OCI-LY1 (cell line): ENCODE results near the gene N4BP2L1.

Source experiments
- H2AFZ ChIP-seq: fragments of 200-600 bp; sonication (generic), shearing (Covaris generic); 2 replicates; pipeline ENCODE4 v1.6.0; 2014; ENCODE audit warnings: antibody characterized with exemption, mild to moderate bottlenecking, low read length
- H3F3A ChIP-seq: fragments of 200-600 bp; sonication (generic), shearing (Covaris generic); 2 replicates; pipeline ENCODE4 v1.6.0; 2014; ENCODE audit warnings: mild to moderate bottlenecking, antibody characterized with exemption, low read length, moderate library complexity; ENCODE audit not compliant: insufficient read depth
- H3K27ac ChIP-seq: fragments of 200-600 bp; sonication (generic); 2 replicates; pipeline ENCODE4 v1.5.1; 2014; ENCODE audit warnings: low read length, mixed run types, mild to moderate bottlenecking, low read depth; ENCODE audit not compliant: poor library complexity, severe bottlenecking
- H3K27me3 ChIP-seq: fragments of 200-600 bp; sonication (generic); 2 replicates; pipeline ENCODE4 v1.6.0; 2014; ENCODE audit warnings: antibody characterized with exemption, mild to moderate bottlenecking, low read length, moderate library complexity; ENCODE audit not compliant: insufficient read depth
- H3K36me3 ChIP-seq: fragments of 200-600 bp; sonication (generic); 2 replicates; pipeline ENCODE4 v1.6.1; 2014; ENCODE audit warnings: mild to moderate bottlenecking, antibody characterized with exemption, low read length, moderate library complexity, mixed read lengths; ENCODE audit not compliant: insufficient read depth
- H3K4me1 ChIP-seq: fragments of 200-600 bp; sonication (generic); 2 replicates; pipeline ENCODE4 v1.5.1; 2014; ENCODE audit warnings: mild to moderate bottlenecking, low read length, moderate library complexity; ENCODE audit not compliant: insufficient read depth, severe bottlenecking
- H3K4me2 ChIP-seq: fragments of 200-600 bp; sonication (generic), shearing (Covaris generic); 2 replicates; pipeline ENCODE4 v1.6.1; 2014; ENCODE audit warnings: low read length
- H3K4me3 ChIP-seq: fragments of 200-600 bp; sonication (generic); 2 replicates; pipeline ENCODE4 v1.5.1; 2014; ENCODE audit warnings: low read length, low read depth, mild to moderate bottlenecking, mixed read lengths; ENCODE audit not compliant: poor library complexity, severe bottlenecking
- H3K79me2 ChIP-seq: fragments of 200-600 bp; shearing (Covaris generic); 2 replicates; pipeline ENCODE4 v1.6.1; 2016; ENCODE audit warnings: mixed run types, low read length, mixed read lengths; ENCODE audit not compliant: insufficient read depth
- H3K9ac ChIP-seq: fragments of 200-600 bp; sonication (generic), shearing (Covaris generic); 2 replicates; pipeline ENCODE4 v1.6.1; 2014; ENCODE audit warnings: mild to moderate bottlenecking, low read length, mixed read lengths
- H3K9me2 ChIP-seq: fragments of 200-600 bp; sonication (generic), shearing (Covaris generic); 2 replicates; pipeline ENCODE4 v1.6.1; 2014; ENCODE audit warnings: low read depth, mild to moderate bottlenecking, low read length, mixed read lengths
- H3K9me3 ChIP-seq: fragments of 200-600 bp; shearing (Covaris generic); 2 replicates; pipeline ENCODE4 v1.6.1; 2014; ENCODE audit warnings: low read length, mixed read lengths
- H4K20me1 ChIP-seq: fragments of 200-600 bp; sonication (generic), shearing (Covaris generic); 2 replicates; pipeline ENCODE4 v1.6.0; 2016; ENCODE audit warnings: mild to moderate bottlenecking, low read length; ENCODE audit not compliant: insufficient read depth
- CTCF ChIP-seq: fragments of 200-600 bp; sonication (generic), shearing (Covaris generic); IDR thresholded peaks from 2 replicates; pipeline ENCODE4 v1.5.1; 2017; ENCODE audit warnings: mild to moderate bottlenecking, antibody characterized with exemption, low read length, moderate library complexity, mixed read lengths
- EZH2 ChIP-seq: fragments of 200-600 bp; sonication (generic), shearing (Covaris generic); IDR thresholded peaks from 2 replicates; pipeline ENCODE4 v1.8.0; 2017; ENCODE audit warnings: borderline replicate concordance, mixed run types, mild to moderate bottlenecking, antibody characterized with exemption, low read length, moderate library complexity, mixed read lengths

N4BP2L1 gene

DNA sequence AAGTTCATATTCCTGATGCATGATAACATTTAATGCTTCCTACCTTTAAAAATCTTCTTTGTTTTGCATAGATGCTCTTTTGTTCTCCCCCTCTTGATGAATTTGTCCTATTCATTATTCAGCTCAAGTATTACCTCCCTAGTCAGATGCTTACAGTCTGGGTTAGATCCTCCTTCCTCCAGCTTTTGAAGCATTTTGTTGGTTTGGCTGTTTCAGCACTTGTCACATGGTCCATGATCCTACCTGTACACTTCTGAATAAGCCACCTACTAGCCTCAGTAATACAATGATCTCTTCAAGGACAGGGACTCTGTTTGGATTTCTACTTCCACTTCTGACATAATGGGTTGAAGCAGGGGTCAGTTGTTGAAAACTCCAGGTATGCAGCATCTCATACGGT, 37.4 kb downstream of the N4BP2L1 start:
- Histone ChIP-seq H3K9me2 (no peaks in the 10 kb centered on the region), H2AFZ (no peak overlapping the region), H3K4me1 (no peaks in the 10 kb centered on the region), H3K9me3 (no peaks in the 10 kb centered on the region), H3F3A (no peaks in the 10 kb centered on the region), H3K27me3 (no peaks in the 10 kb centered on the region), H3K4me3 (no peak overlapping the region), H3K27ac (no peak overlapping the region), H3K4me2 (no peak overlapping the region), H3K9ac (no peak overlapping the region), H3K79me2 (no peaks in the 10 kb centered on the region), H3K36me3 (peaks cover 6% of the 10 kb centered on the region; the same call in 1 of the 2 replicates), H4K20me1 (no peaks in the 10 kb centered on the region)
- no peak for TF ChIP-seq EZH2
- TF ChIP-seq CTCF: no peak

GRCh38 chr13:32390048-32390447, 37.9 kb downstream of the N4BP2L1 start:
- Histone ChIP-seq H4K20me1 (no peaks in the 10 kb centered on the region), H3K27me3 (no peaks in the 10 kb centered on the region), H3K4me2 (no peak overlapping the region), H3F3A (no peaks in the 10 kb centered on the region), H3K9me3 (no peaks in the 10 kb centered on the region), H3K4me3 (no peak overlapping the region), H3K9me2 (no peaks in the 10 kb centered on the region), H3K27ac (no peak overlapping the region), H3K79me2 (no peaks in the 10 kb centered on the region), H2AFZ (no peak overlapping the region), H3K36me3 (peaks cover 5% of the 10 kb centered on the region; the same call in 1 of the 2 replicates), H3K4me1 (no peaks in the 10 kb centered on the region), H3K9ac (no peak overlapping the region)
- TF ChIP-seq CTCF (no peak), EZH2 (no peak)

- Histone ChIP-seq H3K27ac (no peak overlapping the region), H3K9ac (no peak overlapping the region), H3K79me2 (no peaks in the 10 kb centered on the region), H3F3A (no peaks in the 10 kb centered on the region), H4K20me1 (no peaks in the 10 kb centered on the region), H3K27me3 (no peaks in the 10 kb centered on the region), H3K9me2 (no peaks in the 10 kb centered on the region), H3K36me3 (peaks cover 14% of the 10 kb centered on the region; the same call in 1 of the 2 replicates), H2AFZ (no peak overlapping the region), H3K9me3 (no peaks in the 10 kb centered on the region), H3K4me2 (no peak overlapping the region), H3K4me1 (no peaks in the 10 kb centered on the region), H3K4me3 (no peak overlapping the region)
- TF ChIP-seq CTCF (no peak), EZH2 (no peak)
Measured at GRCh38 chr13:32385410-32385809, 42.5 kb downstream of the N4BP2L1 start.
